AG09319 (cell line): ENCODE results near the gene TBC1D22A.
"Not testable (repeated sequence)": the region's sequence is repeated elsewhere in the genome, so short reads cannot be mapped to it uniquely, and the experiment has no call there.

Experiments
- DNase-seq: peaks from one replicate; pipeline ENCODE4 v3.0.0-alpha.2; 2010; ENCODE audit warnings: low read depth; ENCODE audit errors: extremely low read depth
- CTCF ChIP-seq: IDR thresholded peaks from 2 replicates; pipeline ENCODE4 v1.5.1; 2011; ENCODE audit warnings: low read depth, mild to moderate bottlenecking, inconsistent platforms, low read length, moderate library complexity

TBC1D22A gene

DNA sequence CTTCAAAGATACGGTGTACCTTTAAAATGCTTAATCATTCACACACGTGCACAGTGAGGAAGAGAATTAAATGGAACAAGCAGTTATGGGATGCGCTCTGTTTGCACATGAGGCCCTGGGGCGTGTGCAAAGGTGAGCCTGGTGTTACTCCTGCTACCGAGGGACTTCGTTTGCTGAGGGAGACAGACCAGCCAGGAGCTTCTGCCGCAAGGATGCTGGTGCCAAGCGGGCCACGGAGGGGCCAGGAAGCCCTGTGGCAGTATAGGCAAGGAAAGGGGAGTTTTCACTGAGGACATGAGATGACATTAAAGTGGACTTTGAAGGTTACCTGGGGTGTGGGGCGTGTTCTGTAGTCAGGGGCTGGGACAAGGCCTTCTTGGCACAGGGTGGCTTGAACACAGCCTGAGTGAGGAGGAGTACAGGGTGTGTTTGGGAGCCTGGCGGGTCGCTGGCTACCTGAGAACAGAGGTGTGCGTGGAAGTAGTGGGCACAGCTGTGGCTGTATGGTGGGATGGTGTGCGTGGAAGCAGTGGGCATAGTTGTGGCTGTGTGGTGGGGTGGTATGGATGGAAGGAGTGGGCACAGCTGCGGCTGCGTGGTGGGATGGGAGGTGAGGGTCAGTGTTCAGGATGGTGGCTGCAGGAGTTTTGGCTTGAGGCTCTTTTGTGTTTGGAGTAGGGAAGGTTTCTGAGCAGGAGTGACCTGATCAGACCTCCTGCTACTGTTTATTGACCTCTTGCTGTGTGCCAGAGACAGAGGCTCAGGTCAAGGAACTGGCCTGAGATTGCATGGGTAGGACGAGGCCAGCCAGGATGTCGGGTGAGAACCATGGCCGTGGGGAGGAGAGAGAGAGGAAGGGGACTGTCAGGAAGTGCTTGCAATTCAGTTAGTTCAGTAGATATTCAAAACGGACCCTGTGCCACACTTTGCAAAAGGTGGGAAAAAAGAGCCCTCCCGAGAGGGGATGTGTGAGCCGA is 13.7 kb downstream of the TBC1D22A start:
- no peak for DNase-seq
- TF ChIP-seq CTCF = no peak

GRCh38 chr22:46776876-46777608 is 14.6 kb downstream of the TBC1D22A start:
- TF ChIP-seq CTCF = no peak
- no peak for DNase-seq

DNA sequence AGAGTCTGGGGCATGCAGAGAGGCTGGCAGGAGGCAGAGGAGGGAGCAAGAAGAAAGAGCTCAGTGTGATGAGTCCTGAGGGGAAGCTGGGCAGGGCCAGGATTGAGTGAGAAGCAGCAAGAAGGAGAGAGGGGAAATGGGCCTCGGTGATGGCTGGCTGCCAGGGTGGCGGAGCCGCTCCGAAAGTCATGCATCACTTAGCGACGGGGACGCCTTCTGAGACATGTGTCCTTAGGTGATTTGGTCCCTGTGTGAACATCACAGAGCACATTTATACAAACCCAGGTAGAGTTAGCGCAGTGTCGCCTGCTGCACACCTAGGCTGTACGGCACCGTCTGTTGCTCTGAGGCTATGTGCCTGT is 15.1 kb downstream of the TBC1D22A start:
- no peak for TF ChIP-seq CTCF

GRCh38 chr22:46779023-46779422 is 16.6 kb downstream of the TBC1D22A start:
- no peak for DNase-seq

More for the DNA sequence above, 15.1 kb downstream of the TBC1D22A start:
- no peak for DNase-seq

GRCh38 chr22:46779651-46780050 is 17.2 kb downstream of the TBC1D22A start:
- TF ChIP-seq CTCF = no peak
- no peak for DNase-seq

More at GRCh38 chr22:46779023-46779422, 16.6 kb downstream of the TBC1D22A start:
- no peak for TF ChIP-seq CTCF

- TF ChIP-seq CTCF = no peak
- no peak for DNase-seq
Observed at GRCh38 chr22:46780453-46780852, 18.0 kb downstream of the TBC1D22A start.

DNA sequence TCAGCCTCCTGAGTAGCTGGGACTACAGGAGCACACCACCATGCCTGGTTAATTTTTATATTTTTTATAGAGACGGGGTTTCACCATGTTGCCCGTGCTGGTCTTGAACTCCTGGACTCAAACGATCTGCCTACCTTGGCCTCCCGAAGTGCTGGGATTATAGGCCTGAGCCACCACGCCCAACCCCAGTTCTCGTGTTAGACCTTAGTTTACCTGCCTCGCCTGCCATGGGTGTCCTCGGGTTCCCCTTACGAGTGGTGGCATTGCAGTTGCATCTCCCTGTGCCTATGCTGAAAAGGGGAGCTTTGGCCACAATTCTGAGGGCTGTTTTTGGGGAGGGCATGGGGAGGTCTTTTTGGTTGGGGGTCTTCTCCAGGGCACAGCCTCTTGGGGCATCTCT is 18.8 kb downstream of the TBC1D22A start:
- no peak for TF ChIP-seq CTCF
- no peak for DNase-seq

DNA sequence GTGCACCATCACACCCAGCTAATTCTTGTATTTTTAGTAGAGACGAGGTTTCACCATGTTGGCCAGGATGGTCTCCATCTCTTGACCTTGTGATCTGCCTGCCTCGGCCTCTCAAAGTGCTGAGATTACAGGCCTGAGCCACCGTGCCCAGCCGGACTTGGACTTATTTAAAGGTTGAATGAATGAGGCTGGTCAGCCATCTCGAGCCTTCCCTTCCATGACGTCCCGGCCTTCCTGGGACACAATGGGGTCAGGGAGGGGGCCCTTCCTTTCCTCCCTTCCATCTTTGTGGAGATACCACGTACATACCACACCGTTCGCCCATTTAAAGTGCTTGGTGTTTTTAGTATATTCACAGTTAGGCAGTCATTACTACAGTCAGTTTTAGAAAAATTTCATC is 19.8 kb downstream of the TBC1D22A start:
- not testable (repeated sequence) for DNase-seq
